H9 (cell line): ENCODE data around the gene TENT5C. TPM values are rescaled to one million over a fixed set of nuclear protein-coding genes. Genes with fewer than 3 reads are reported as not detected.

Experiments
- DNase-seq: peaks from one replicate; pipeline ENCODE4 v3.0.0-alpha.2; 2017
- H2AFZ ChIP-seq: one replicate; pipeline ENCODE4 v1.6.1; 2013; ENCODE audit warnings: mild to moderate bottlenecking, low read length, control low read depth, moderate library complexity
- H2AK5ac ChIP-seq: 2 replicates; pipeline ENCODE4 v1.6.1; 2013; ENCODE audit warnings: low read length, control low read depth, mixed read lengths; ENCODE audit not compliant: insufficient read length
- H2BK120ac ChIP-seq: one replicate; pipeline ENCODE4 v1.6.1; 2013; ENCODE audit warnings: low read depth, mild to moderate bottlenecking, low read length, control low read depth, inconsistent platforms; ENCODE audit not compliant: poor library complexity, severe bottlenecking
- H2BK12ac ChIP-seq: 2 replicates; pipeline ENCODE4 v1.6.1; 2013; ENCODE audit warnings: low read length, control low read depth, mixed read lengths, low read depth; ENCODE audit not compliant: insufficient read length
- H2BK15ac ChIP-seq: 2 replicates; pipeline ENCODE4 v1.6.1; 2013; ENCODE audit warnings: low read depth, low read length, control low read depth
- H2BK20ac ChIP-seq: one replicate; pipeline ENCODE4 v1.6.1; 2013; ENCODE audit warnings: low read depth, mild to moderate bottlenecking, low read length, control low read depth, inconsistent platforms; ENCODE audit not compliant: poor library complexity, severe bottlenecking
- H2BK5ac ChIP-seq: 2 replicates; pipeline ENCODE4 v1.6.1; 2013; ENCODE audit warnings: low read length, control low read depth, mixed read lengths; ENCODE audit not compliant: insufficient read length
- H3K14ac ChIP-seq: 2 replicates; pipeline ENCODE4 v1.6.1; 2013; ENCODE audit warnings: low read length, control low read depth; ENCODE audit not compliant: insufficient read depth
- H3K18ac ChIP-seq: 2 replicates; pipeline ENCODE4 v1.6.1; 2013; ENCODE audit warnings: low read depth, mild to moderate bottlenecking, mixed read lengths, low read length, control low read depth; ENCODE audit not compliant: insufficient read length
- H3K23ac ChIP-seq: 2 replicates; pipeline ENCODE4 v1.6.1; 2013; ENCODE audit warnings: low read length, control low read depth, mixed read lengths, low read depth; ENCODE audit not compliant: insufficient read length
- H3K23me2 ChIP-seq: 2 replicates; pipeline ENCODE4 v1.6.1; 2013; ENCODE audit warnings: low read depth, mild to moderate bottlenecking, mixed read lengths, low read length, control low read depth; ENCODE audit not compliant: insufficient read length, poor library complexity, severe bottlenecking
- H3K27ac ChIP-seq: 2 replicates; pipeline ENCODE4 v1.5.1; 2013; ENCODE audit warnings: low read length, control low read depth, mixed read lengths, low read depth; ENCODE audit not compliant: insufficient read length
- H3K27me3 ChIP-seq: 2 replicates; pipeline ENCODE4 v1.6.1; 2013; ENCODE audit warnings: low read length, control low read depth, inconsistent platforms; ENCODE audit not compliant: insufficient read depth
- H3K4ac ChIP-seq: 2 replicates; pipeline ENCODE4 v1.6.1; 2013; ENCODE audit warnings: low read depth, mild to moderate bottlenecking, control low read depth, inconsistent platforms, low read length, moderate library complexity
- H3K4me1 ChIP-seq: 2 replicates; pipeline ENCODE4 v1.6.1; 2013; ENCODE audit warnings: low read length, control low read depth, inconsistent platforms; ENCODE audit not compliant: insufficient read depth
- H3K4me2 ChIP-seq: 2 replicates; pipeline ENCODE4 v1.6.1; 2013; ENCODE audit warnings: low read length, control low read depth, mixed read lengths; ENCODE audit not compliant: insufficient read length, insufficient read depth
- H3K56ac ChIP-seq: 2 replicates; pipeline ENCODE4 v1.6.1; 2013; ENCODE audit warnings: low read depth, mild to moderate bottlenecking, mixed read lengths, low read length, control low read depth; ENCODE audit not compliant: insufficient read length
- H3K79me1 ChIP-seq: 2 replicates; pipeline ENCODE4 v1.6.1; 2013; ENCODE audit warnings: low read depth, mild to moderate bottlenecking, moderate library complexity, low read length, control low read depth, inconsistent platforms; ENCODE audit not compliant: insufficient read depth, poor library complexity, severe bottlenecking
- H3K79me2 ChIP-seq: 2 replicates; pipeline ENCODE4 v1.6.1; 2013; ENCODE audit warnings: low read length, control low read depth, inconsistent platforms; ENCODE audit not compliant: insufficient read depth
- H3K9ac ChIP-seq: 2 replicates; pipeline ENCODE4 v1.6.1; 2013; ENCODE audit warnings: low read length, control low read depth, mixed read lengths; ENCODE audit not compliant: insufficient read length; ENCODE audit errors: extremely low read depth
- H3K9me3 ChIP-seq: one replicate; pipeline ENCODE4 v1.6.1; 2013; ENCODE audit warnings: low read depth, low read length, inconsistent platforms; ENCODE audit not compliant: control insufficient read depth
- H3T11ph ChIP-seq: one replicate; pipeline ENCODE4 v1.6.1; 2013; ENCODE audit warnings: mild to moderate bottlenecking, low read length, control low read depth, inconsistent platforms
- H4K20me1 ChIP-seq: one replicate; pipeline ENCODE4 v1.6.1; 2013; ENCODE audit not compliant: control insufficient read depth, insufficient read length, insufficient read depth
- H4K5ac ChIP-seq: 2 replicates; pipeline ENCODE4 v1.6.1; 2013; ENCODE audit warnings: low read depth, mild to moderate bottlenecking, mixed read lengths, low read length, control low read depth; ENCODE audit not compliant: insufficient read length
- H4K8ac ChIP-seq: replicated peaks from 2 replicates; pipeline ENCODE4 v1.6.1; 2013; ENCODE audit warnings: low read length, control low read depth, mixed read lengths, low read depth; ENCODE audit not compliant: insufficient read length
- H4K91ac ChIP-seq: 2 replicates; pipeline ENCODE4 v1.6.1; 2013; ENCODE audit warnings: low read depth, mild to moderate bottlenecking, moderate library complexity, mixed read lengths, low read length, control low read depth; ENCODE audit not compliant: insufficient read length
- H3K27ac Mint-ChIP-seq, 3 experiments: 2 replicates in 2 of 3; 3 replicates in 1 of 3; pipeline ENCODE4 v1.8.0; 2020 to 2021; ENCODE audit warnings: mixed read lengths in 3 of 3, mild to moderate bottlenecking in 1 of 3, moderate library complexity in 1 of 3
- H3K27me3 Mint-ChIP-seq: 2 replicates; pipeline ENCODE4 v1.8.0; 2021; ENCODE audit warnings: low read depth, mild to moderate bottlenecking, moderate library complexity, mixed read lengths
- H3K36me3 Mint-ChIP-seq, 3 experiments: 2 replicates in 2 of 3; 3 replicates in 1 of 3; pipeline ENCODE4 v1.8.0; 2020 to 2021; ENCODE audit warnings: low read depth in 3 of 3, mixed read lengths in 3 of 3; ENCODE audit not compliant: insufficient read depth in 1 of 3
- H3K4me1 Mint-ChIP-seq, 2 experiments: 2 replicates each; pipeline ENCODE4 v1.8.0; 2020; ENCODE audit warnings: mixed read lengths in 2 of 2
- H3K4me3 Mint-ChIP-seq, 2 experiments: 2 replicates in 1 of 2; 3 replicates in 1 of 2; pipeline ENCODE4 v1.8.0; 2020 to 2021; ENCODE audit warnings: mild to moderate bottlenecking in 2 of 2, mixed read lengths in 2 of 2, moderate library complexity in 1 of 2
- H3K9me3 Mint-ChIP-seq, 2 experiments: 2 replicates in 1 of 2; 3 replicates in 1 of 2; pipeline ENCODE4 v1.8.0; 2020; ENCODE audit warnings: mild to moderate bottlenecking in 2 of 2, mixed read lengths in 2 of 2, moderate library complexity in 1 of 2
- WGBS: extraction: QIAGEN DNeasy Blood & Tissue Kit; methylation state at CpG from one replicate; pipeline ENCODE4 v1.1.7; 2013; ENCODE audit warnings: missing lambda C conversion rate, low lambda C conversion rate, mixed read lengths; ENCODE audit not compliant: insufficient read length; ENCODE audit errors: extremely low coverage; 5-methylcytosine and 5-hydroxymethylcytosine counted together
- total RNA-seq: library from RNA; stranded (reverse); gene quantifications from 2 replicates; pipeline ENCODE4 v1.2.1, GENCODE V29; 2021
- TF ChIP-seq, protein P1 (sequence below): fragments of 200-600 bp; sonication (generic); conservative IDR thresholded peaks from 3 replicates; pipeline ENCODE4 v1.8.0; 2021; ENCODE audit warnings: antibody characterized with exemption, mild to moderate bottlenecking

Gene TENT5C
- total RNA-seq, 1 experiment from 2014 or later, result 0.37 TPM

GRCh38 chr1:117585086-117585485 is 20.8 kb upstream of the TENT5C start:
- H2BK20ac ChIP-seq, result no peak overlapping the region
- no peak overlapping the region for H4K91ac ChIP-seq
- H3K27me3 ChIP-seq, result no peaks in the 10 kb centered on the region
- H3K9ac ChIP-seq, result no peak overlapping the region
- Mint-ChIP-seq H3K4me3 (no peak overlapping the region), H3K36me3 (no peaks in the 10 kb centered on the region), H3K4me1 (no peaks in the 10 kb centered on the region), H3K9me3 (no peaks in the 10 kb centered on the region), H3K27ac (no peak overlapping the region), H3K27me3 (no peaks in the 10 kb centered on the region; the same call in 1 of the 2 replicates)
- no peak overlapping the region for H3K18ac ChIP-seq
- H3K14ac ChIP-seq, result no peak overlapping the region
- no peaks in the 10 kb centered on the region for H3K79me1 ChIP-seq
- DNase-seq, result no peak
- H3K4me1 ChIP-seq, result no peaks in the 10 kb centered on the region
- H2BK120ac ChIP-seq, result no peak overlapping the region
- H3K79me2 ChIP-seq, result no peaks in the 10 kb centered on the region
- H3K9me3 ChIP-seq, result no peaks in the 10 kb centered on the region
- H3K27ac ChIP-seq, result no peak overlapping the region
- no peak overlapping the region for H2BK15ac ChIP-seq
- no peak overlapping the region for H2AK5ac ChIP-seq
- TF ChIP-seq, protein P1, sequence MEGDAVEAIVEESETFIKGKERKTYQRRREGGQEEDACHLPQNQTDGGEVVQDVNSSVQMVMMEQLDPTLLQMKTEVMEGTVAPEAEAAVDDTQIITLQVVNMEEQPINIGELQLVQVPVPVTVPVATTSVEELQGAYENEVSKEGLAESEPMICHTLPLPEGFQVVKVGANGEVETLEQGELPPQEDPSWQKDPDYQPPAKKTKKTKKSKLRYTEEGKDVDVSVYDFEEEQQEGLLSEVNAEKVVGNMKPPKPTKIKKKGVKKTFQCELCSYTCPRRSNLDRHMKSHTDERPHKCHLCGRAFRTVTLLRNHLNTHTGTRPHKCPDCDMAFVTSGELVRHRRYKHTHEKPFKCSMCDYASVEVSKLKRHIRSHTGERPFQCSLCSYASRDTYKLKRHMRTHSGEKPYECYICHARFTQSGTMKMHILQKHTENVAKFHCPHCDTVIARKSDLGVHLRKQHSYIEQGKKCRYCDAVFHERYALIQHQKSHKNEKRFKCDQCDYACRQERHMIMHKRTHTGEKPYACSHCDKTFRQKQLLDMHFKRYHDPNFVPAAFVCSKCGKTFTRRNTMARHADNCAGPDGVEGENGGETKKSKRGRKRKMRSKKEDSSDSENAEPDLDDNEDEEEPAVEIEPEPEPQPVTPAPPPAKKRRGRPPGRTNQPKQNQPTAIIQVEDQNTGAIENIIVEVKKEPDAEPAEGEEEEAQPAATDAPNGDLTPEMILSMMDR, result no peak
- H2AFZ ChIP-seq, result no peak overlapping the region
- H3K56ac ChIP-seq, result no peak overlapping the region
- H4K5ac ChIP-seq, result no peak overlapping the region
- H4K20me1 ChIP-seq, result no peaks in the 10 kb centered on the region
- H3K23ac ChIP-seq, result no peak overlapping the region
- no peak overlapping the region for H3K4ac ChIP-seq
- no peak overlapping the region for H3T11ph ChIP-seq
- WGBS, result no CpG with 5 or more reads among the region's 8 CpGs
- H3K23me2 ChIP-seq, result no peaks in the 10 kb centered on the region
- H3K4me2 ChIP-seq, result no peak overlapping the region
- no peak overlapping the region for H2BK12ac ChIP-seq
- no peak overlapping the region for H2BK5ac ChIP-seq
- H4K8ac ChIP-seq, result no peak overlapping the region
